Lung (tissue), 12 donors: Measurements from ENCODE around the gene KRT71. TPM values are rescaled to one million over a fixed set of nuclear protein-coding genes. Genes with fewer than 3 reads are reported as not detected.

Experiments
- ATAC-seq: fragments of 200-7000 bp; cut with Tn5 transposase; one replicate; pipeline ENCODE4 v1.9.1; 2020; ENCODE audit warnings: moderate number of reproducible peaks; ENCODE audit not compliant: insufficient read depth, low FRiP score
- DNase-seq, 3 donors: peaks; one replicate each; pipeline ENCODE4 v3.0.0-alpha.2; 2013 to 2017
- H3K27ac ChIP-seq, 2 donors: one replicate each; pipeline ENCODE4 v1.5.1; 2013; ENCODE audit warnings: mild to moderate bottlenecking in 2 of 2, moderate library complexity in 2 of 2, control low read depth in 1 of 2, inconsistent platforms in 1 of 2, low read depth in 1 of 2, low read length in 1 of 2
- H3K27me3 ChIP-seq, 3 donors: one replicate each; pipeline ENCODE4 v1.5.1; 2013; ENCODE audit warnings: low read length in 2 of 3; ENCODE audit not compliant: control insufficient read depth in 3 of 3, insufficient read depth in 3 of 3
- H3K36me3 ChIP-seq, 4 donors: one replicate each; pipeline ENCODE4 v1.5.1; 2013; ENCODE audit warnings: low read length in 4 of 4, mild to moderate bottlenecking in 1 of 4, moderate library complexity in 1 of 4; ENCODE audit not compliant: control insufficient read depth in 4 of 4, insufficient read depth in 4 of 4
- H3K4me1 ChIP-seq, 5 donors: one replicate each; pipeline ENCODE4 v1.5.1; 2013; ENCODE audit warnings: low read length in 5 of 5, mild to moderate bottlenecking in 2 of 5, moderate library complexity in 1 of 5; ENCODE audit not compliant: control insufficient read depth in 5 of 5, insufficient read depth in 5 of 5
- H3K4me3 ChIP-seq: one replicate; pipeline ENCODE4 v1.5.1; 2013; ENCODE audit warnings: mild to moderate bottlenecking, control low read depth, moderate library complexity
- H3K9ac ChIP-seq, 2 donors: one replicate each; pipeline ENCODE4 v1.5.1; 2013; ENCODE audit warnings: low read length in 2 of 2, control low read depth in 1 of 2; ENCODE audit not compliant: insufficient read depth in 1 of 2
- H3K9me3 ChIP-seq, 4 donors: one replicate each; pipeline ENCODE4 v1.5.1; 2013; ENCODE audit warnings: low read length in 3 of 4, mild to moderate bottlenecking in 1 of 4, moderate library complexity in 1 of 4; ENCODE audit not compliant: control insufficient read depth in 4 of 4, insufficient read depth in 3 of 4
- CTCF ChIP-seq: IDR thresholded peaks from 2 replicates; pipeline ENCODE4 v1.5.1; 2012; ENCODE audit warnings: mild to moderate bottlenecking; ENCODE audit errors: control extremely low read depth, extremely low read depth
- WGBS, 2 donors: extraction: QIAGEN DNeasy Blood & Tissue Kit; methylation state at CpG; one replicate each; pipeline ENCODE4 v1.1.7; 2013; 5-methylcytosine and 5-hydroxymethylcytosine counted together
- polyA plus RNA-seq, 2 donors: library from polyadenylated mRNA; stranded (reverse); fragments of 200-250 nt; gene quantifications; one replicate each; pipeline ENCODE4 v1.2.1, GENCODE V29; 2013
- total RNA-seq, 2 donors: library from RNA; depleted of rRNA in 1 of 2; stranded (reverse); fragments of >200 nt in 1 of 2; gene quantifications; one replicate each; pipeline ENCODE4 v1.2.1, GENCODE V29; 2014 to 2021
- donor health status: control.
- donor health status: control.
- donor health status: Bipolar disorder and iron deficiency.
- donor health status: healthy.
- donor health status: DM: yes; HTN: yes; CAD: no.

Gene KRT71
- total and polyA plus RNA-seq, 4 donors = not detected

- ATAC-seq = no peak
- H3K4me3 ChIP-seq = no peak overlapping the region
- peaks cover 0 to 3% (median 0%) of the 10 kb centered on the region in 4 donors for H3K9me3 ChIP-seq
- DNase-seq = no peak
- H3K9ac ChIP-seq = no peak overlapping the region
- no peak overlapping the region for H3K27ac ChIP-seq
- no peak for TF ChIP-seq CTCF
- no peaks in the 10 kb centered on the region for H3K4me1 ChIP-seq
- 92 to 93% methylated on average over 5 of the region's 5 CpGs for WGBS, 2 donors
- H3K27me3 ChIP-seq = peaks cover 0 to 4% (median 0%) of the 10 kb centered on the region in 3 donors
- no peaks in the 10 kb centered on the region for H3K36me3 ChIP-seq
These were observed 35.1 kb downstream of the KRT71 start for GRCh38 chr12:52517888-52518287.

- ATAC-seq = no peak
- H3K9ac ChIP-seq = no peak overlapping the region
- H3K27ac ChIP-seq = no peak overlapping the region
- DNase-seq = no peak
- no peak for TF ChIP-seq CTCF
- no peaks in the 10 kb centered on the region for H3K36me3 ChIP-seq
- H3K4me3 ChIP-seq = no peak overlapping the region
- no peaks in the 10 kb centered on the region for H3K4me1 ChIP-seq
- peaks cover 0 to 3% (median 0%) of the 10 kb centered on the region in 4 donors for H3K9me3 ChIP-seq
- WGBS, 2 donors = 92% methylated on average over 14 of the region's 14 CpGs
- H3K27me3 ChIP-seq = peaks cover 0 to 4% (median 0%) of the 10 kb centered on the region in 3 donors
These were observed 35.7 kb downstream of the KRT71 start for GRCh38 chr12:52517005-52517835.

GRCh38 chr12:52515927-52516831, 36.8 kb downstream of the KRT71 start:
- Histone ChIP-seq H3K9ac (no peak overlapping the region), H3K27me3 (peaks cover 0 to 4% (median 0%) of the 10 kb centered on the region in 3 donors), H3K36me3 (no peaks in the 10 kb centered on the region), H3K4me3 (no peak overlapping the region), H3K27ac (no peak overlapping the region), H3K4me1 (no peaks in the 10 kb centered on the region), H3K9me3 (peaks cover 0 to 6% (median 0%) of the 10 kb centered on the region in 4 donors)
- ATAC-seq (no peak), DNase-seq (no peak)
- 83 to 90% methylated on average over 15 of the region's 15 CpGs for WGBS, 2 donors
- TF ChIP-seq CTCF = no peak
